MM.1S (cell line): ENCODE data around the gene SNW1.

Source experiments
- EZH2 ChIP-seq: fragments of 300-600 bp; sonication (generic); optimal IDR thresholded peaks from 2 replicates; pipeline ENCODE3; 2017; ENCODE audit warnings: low read depth, mild to moderate bottlenecking, antibody characterized with exemption, low read length, mixed read lengths
- TF ChIP-seq, protein P1 (sequence below): fragments of 300-600 bp; sonication (generic); IDR thresholded peaks from 2 replicates; pipeline ENCODE4 v1.5.1; 2016; ENCODE audit warnings: antibody characterized with exemption, low read length, mixed read lengths

DNA sequence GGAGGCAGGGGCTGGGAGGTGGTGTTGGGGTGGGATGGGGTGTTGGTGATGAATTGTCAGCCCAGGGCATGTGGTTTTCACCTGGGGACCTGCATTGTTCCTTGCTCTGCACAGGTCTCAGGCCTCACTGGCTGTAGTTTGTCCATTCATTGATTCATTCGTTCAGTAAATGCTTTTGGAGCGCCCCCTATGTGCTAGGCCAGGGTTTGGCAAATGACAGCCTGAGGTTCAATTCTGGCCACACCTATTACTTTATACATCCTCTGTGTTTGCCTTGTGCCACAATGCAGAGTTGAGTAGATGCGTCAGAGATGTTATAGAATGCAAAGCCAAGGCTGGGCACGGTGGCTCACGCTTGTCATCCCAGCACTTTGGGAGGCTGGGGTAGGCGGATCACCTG, 43.6 kb upstream of the SNW1 start:
- no peak for TF ChIP-seq EZH2
- TF ChIP-seq, protein P1, sequence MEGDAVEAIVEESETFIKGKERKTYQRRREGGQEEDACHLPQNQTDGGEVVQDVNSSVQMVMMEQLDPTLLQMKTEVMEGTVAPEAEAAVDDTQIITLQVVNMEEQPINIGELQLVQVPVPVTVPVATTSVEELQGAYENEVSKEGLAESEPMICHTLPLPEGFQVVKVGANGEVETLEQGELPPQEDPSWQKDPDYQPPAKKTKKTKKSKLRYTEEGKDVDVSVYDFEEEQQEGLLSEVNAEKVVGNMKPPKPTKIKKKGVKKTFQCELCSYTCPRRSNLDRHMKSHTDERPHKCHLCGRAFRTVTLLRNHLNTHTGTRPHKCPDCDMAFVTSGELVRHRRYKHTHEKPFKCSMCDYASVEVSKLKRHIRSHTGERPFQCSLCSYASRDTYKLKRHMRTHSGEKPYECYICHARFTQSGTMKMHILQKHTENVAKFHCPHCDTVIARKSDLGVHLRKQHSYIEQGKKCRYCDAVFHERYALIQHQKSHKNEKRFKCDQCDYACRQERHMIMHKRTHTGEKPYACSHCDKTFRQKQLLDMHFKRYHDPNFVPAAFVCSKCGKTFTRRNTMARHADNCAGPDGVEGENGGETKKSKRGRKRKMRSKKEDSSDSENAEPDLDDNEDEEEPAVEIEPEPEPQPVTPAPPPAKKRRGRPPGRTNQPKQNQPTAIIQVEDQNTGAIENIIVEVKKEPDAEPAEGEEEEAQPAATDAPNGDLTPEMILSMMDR = peak; percentile 53
